ENCODE results near the gene EHMT2.

- TF ChIP-seq CTCF (IDR thresholded peaks at IDR 0.05; ENCODE audit: low read depth, low read length): no peak
- no peak for TF ChIP-seq EZH2phosphoT487 (IDR thresholded peaks at IDR 0.05; ENCODE audit: low read depth)
Observed at GRCh38 chr6:31869343-31869742, 28.2 kb downstream of the EHMT2 start.

Data from OCI-LY3 (cell line).